ENCODE measurements around the gene PTPRN2.

The PTPRN2 gene

DNA sequence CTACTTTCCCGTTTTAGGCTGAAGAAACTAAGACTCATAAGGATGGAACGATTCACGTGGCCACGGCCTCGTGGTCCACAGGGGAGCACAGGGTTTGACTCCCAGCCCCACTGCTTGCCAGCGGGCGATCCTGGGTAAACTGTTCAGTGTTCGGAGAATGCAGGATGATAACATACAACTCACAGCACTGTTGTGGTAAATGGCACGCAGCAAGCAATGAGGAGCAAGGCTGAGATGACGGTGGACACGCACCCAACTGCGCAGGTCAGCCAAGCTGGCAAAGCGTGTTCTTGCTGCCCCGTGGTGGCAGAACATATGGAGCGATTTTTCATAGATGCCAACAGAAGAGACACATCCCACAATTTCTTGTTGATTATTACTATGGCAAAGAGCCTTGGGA lies 978.1 kb downstream of the PTPRN2 start:
- no peak overlapping the region for H3K27ac ChIP-seq (ENCODE audit: low read depth in 2 of 2, low read length in 2 of 2)
- H3K27me3 ChIP-seq (ENCODE audit: control insufficient read depth in 2 of 2, insufficient read depth in 2 of 2, low read length in 2 of 2): no peaks in the 10 kb centered on the region
- H3K4me1 ChIP-seq (ENCODE audit: control insufficient read depth in 2 of 2, insufficient read depth in 2 of 2, low read length in 2 of 2): peaks cover 0 to 6% of the 10 kb centered on the region in 2 donors
- no peaks in the 10 kb centered on the region for H3K36me3 ChIP-seq (ENCODE audit: control insufficient read depth in 2 of 2, insufficient read depth in 2 of 2, low read length in 2 of 2)
- H3K9me3 ChIP-seq (ENCODE audit: control insufficient read depth in 2 of 2, low read length in 2 of 2): no peaks in the 10 kb centered on the region
- no peak overlapping the region for H3K4me3 ChIP-seq (ENCODE audit: low read length in 2 of 2)
- no peak overlapping the region for H3K9ac ChIP-seq (ENCODE audit: low read depth in 1 of 2, low read length in 2 of 2)

DNA sequence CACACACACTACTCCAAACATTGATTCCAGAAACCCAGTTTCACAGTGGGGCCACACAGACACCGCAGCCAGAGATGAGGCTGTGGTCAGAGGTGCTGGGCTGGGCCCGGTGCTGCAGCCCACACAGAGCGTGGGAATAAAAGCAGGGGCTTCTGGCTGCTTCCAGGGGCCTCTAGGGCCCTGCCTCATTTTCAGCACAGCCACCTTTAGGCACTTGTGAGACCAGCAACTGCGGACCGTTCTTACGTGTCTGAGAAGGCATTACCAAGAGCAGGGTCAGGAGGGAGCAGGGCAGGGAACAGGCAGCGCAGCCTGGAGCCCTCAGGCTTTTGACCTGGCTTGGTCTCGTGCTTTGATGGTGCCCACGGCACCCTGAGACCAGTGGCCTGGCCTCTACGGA lies 980.4 kb downstream of the PTPRN2 start:
- H3K4me3 ChIP-seq (ENCODE audit: low read length in 2 of 2): no peak overlapping the region
- no peaks in the 10 kb centered on the region for H3K9me3 ChIP-seq (ENCODE audit: control insufficient read depth in 2 of 2, low read length in 2 of 2)
- no peaks in the 10 kb centered on the region for H3K4me1 ChIP-seq (ENCODE audit: control insufficient read depth in 2 of 2, insufficient read depth in 2 of 2, low read length in 2 of 2)
- H3K9ac ChIP-seq (ENCODE audit: low read depth in 1 of 2, low read length in 2 of 2): no peak overlapping the region
- no peaks in the 10 kb centered on the region for H3K36me3 ChIP-seq (ENCODE audit: control insufficient read depth in 2 of 2, insufficient read depth in 2 of 2, low read length in 2 of 2)
- H3K27ac ChIP-seq (ENCODE audit: low read depth in 2 of 2, low read length in 2 of 2): no peak overlapping the region
- no peaks in the 10 kb centered on the region for H3K27me3 ChIP-seq (ENCODE audit: control insufficient read depth in 2 of 2, insufficient read depth in 2 of 2, low read length in 2 of 2)

DNA sequence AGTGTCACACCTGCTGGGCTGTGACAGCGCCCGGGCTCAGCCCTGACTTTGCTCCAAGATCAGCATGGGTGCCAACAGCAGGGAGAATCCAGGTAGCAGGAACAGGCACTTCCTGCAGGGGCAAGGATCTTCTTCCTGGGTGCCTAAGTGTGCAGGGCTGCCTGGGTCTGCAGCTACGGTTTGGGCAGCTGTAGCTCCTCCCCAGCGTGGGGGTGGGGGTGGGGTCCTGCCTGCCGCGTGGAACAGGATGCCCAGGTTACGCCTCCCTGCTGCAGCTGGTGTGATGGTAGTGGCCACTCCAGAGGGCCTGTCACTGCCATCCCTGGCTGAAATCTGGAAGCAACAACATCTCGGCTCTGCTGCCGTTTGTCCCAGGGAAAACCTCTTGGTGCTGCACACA lies 981.5 kb downstream of the PTPRN2 start:
- no peaks in the 10 kb centered on the region for H3K4me1 ChIP-seq (ENCODE audit: control insufficient read depth in 2 of 2, insufficient read depth in 2 of 2, low read length in 2 of 2)
- H3K27me3 ChIP-seq (ENCODE audit: control insufficient read depth in 2 of 2, insufficient read depth in 2 of 2, low read length in 2 of 2): no peaks in the 10 kb centered on the region
- no peak overlapping the region for H3K27ac ChIP-seq (ENCODE audit: low read depth in 2 of 2, low read length in 2 of 2)
- no peaks in the 10 kb centered on the region for H3K36me3 ChIP-seq (ENCODE audit: control insufficient read depth in 2 of 2, insufficient read depth in 2 of 2, low read length in 2 of 2)
- H3K9ac ChIP-seq (ENCODE audit: low read depth in 1 of 2, low read length in 2 of 2): no peak overlapping the region
- H3K9me3 ChIP-seq (ENCODE audit: control insufficient read depth in 2 of 2, low read length in 2 of 2): no peaks in the 10 kb centered on the region
- H3K4me3 ChIP-seq (ENCODE audit: low read length in 2 of 2): no peak overlapping the region

DNA sequence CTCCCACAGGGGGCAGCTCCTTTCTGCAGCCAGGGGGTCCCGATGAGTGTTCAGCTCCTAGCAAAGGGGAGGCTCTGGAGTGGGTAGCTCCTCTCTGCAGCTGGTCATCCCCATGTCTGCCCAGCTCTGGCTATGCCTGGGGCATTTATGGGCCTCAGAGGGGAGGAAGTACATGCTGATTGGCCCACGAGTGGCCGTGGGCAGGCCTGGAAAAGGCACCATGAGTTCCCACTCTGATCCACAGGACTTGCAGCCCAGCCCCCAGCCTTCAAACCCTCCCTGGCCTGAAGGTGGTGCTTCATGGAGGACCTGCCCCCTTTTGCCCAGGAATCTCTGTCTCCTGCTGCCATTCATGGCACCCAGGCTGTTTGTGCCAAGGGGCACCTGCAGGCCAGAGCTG lies 982.0 kb downstream of the PTPRN2 start:
- no peak overlapping the region for H3K4me3 ChIP-seq (ENCODE audit: low read length in 2 of 2)
- no peaks in the 10 kb centered on the region for H3K4me1 ChIP-seq (ENCODE audit: control insufficient read depth in 2 of 2, insufficient read depth in 2 of 2, low read length in 2 of 2)
- no peaks in the 10 kb centered on the region for H3K27me3 ChIP-seq (ENCODE audit: control insufficient read depth in 2 of 2, insufficient read depth in 2 of 2, low read length in 2 of 2)
- H3K9ac ChIP-seq (ENCODE audit: low read depth in 1 of 2, low read length in 2 of 2): no peak overlapping the region
- no peaks in the 10 kb centered on the region for H3K9me3 ChIP-seq (ENCODE audit: control insufficient read depth in 2 of 2, low read length in 2 of 2)
- H3K36me3 ChIP-seq (ENCODE audit: control insufficient read depth in 2 of 2, insufficient read depth in 2 of 2, low read length in 2 of 2): no peaks in the 10 kb centered on the region
- no peak overlapping the region for H3K27ac ChIP-seq (ENCODE audit: low read depth in 2 of 2, low read length in 2 of 2)

- H3K9me3 ChIP-seq (ENCODE audit: control insufficient read depth in 2 of 2, low read length in 2 of 2): no peaks in the 10 kb centered on the region
- no peak overlapping the region for H3K9ac ChIP-seq (ENCODE audit: low read depth in 1 of 2, low read length in 2 of 2)
- no peaks in the 10 kb centered on the region for H3K36me3 ChIP-seq (ENCODE audit: control insufficient read depth in 2 of 2, insufficient read depth in 2 of 2, low read length in 2 of 2)
- no peak overlapping the region for H3K4me3 ChIP-seq (ENCODE audit: low read length in 2 of 2)
- no peak overlapping the region for H3K27ac ChIP-seq (ENCODE audit: low read depth in 2 of 2, low read length in 2 of 2)
- no peaks in the 10 kb centered on the region for H3K27me3 ChIP-seq (ENCODE audit: control insufficient read depth in 2 of 2, insufficient read depth in 2 of 2, low read length in 2 of 2)
- H3K4me1 ChIP-seq (ENCODE audit: control insufficient read depth in 2 of 2, insufficient read depth in 2 of 2, low read length in 2 of 2): no peaks in the 10 kb centered on the region
Observed at GRCh38 chr7:157604661-157605381, 982.8 kb downstream of the PTPRN2 start.

- Histone ChIP-seq H3K27me3 (ENCODE audit: control insufficient read depth in 2 of 2, insufficient read depth in 2 of 2, low read length in 2 of 2) (no peaks in the 10 kb centered on the region), H3K9me3 (ENCODE audit: control insufficient read depth in 2 of 2, low read length in 2 of 2) (no peaks in the 10 kb centered on the region), H3K36me3 (ENCODE audit: control insufficient read depth in 2 of 2, insufficient read depth in 2 of 2, low read length in 2 of 2) (no peaks in the 10 kb centered on the region), H3K4me3 (ENCODE audit: low read length in 2 of 2) (no peak overlapping the region), H3K9ac (ENCODE audit: low read depth in 1 of 2, low read length in 2 of 2) (no peak overlapping the region), H3K27ac (ENCODE audit: low read depth in 2 of 2, low read length in 2 of 2) (no peak overlapping the region), H3K4me1 (ENCODE audit: control insufficient read depth in 2 of 2, insufficient read depth in 2 of 2, low read length in 2 of 2) (no peaks in the 10 kb centered on the region)
Observed at GRCh38 chr7:157603716-157604115, 983.9 kb downstream of the PTPRN2 start.

DNA sequence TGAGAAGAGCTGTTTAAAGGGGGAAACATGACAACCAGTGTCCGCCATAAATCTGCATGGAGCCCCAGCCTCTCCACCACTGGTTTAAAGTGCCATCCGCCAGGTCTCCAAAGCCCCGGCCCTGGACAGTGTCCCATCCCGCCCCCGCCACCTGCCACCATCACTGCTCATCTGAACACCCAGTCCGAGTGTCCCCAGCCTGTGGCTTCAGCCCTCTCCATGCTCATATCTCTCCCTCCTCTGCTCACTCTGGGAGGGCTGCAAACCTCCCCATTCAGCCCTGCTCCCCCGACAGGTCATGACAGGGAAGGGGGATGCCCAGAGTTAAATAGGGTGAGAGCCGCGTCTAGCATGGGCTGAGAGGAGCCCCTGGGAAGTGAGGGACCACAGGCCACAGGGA lies 984.6 kb downstream of the PTPRN2 start:
- H3K27me3 ChIP-seq (ENCODE audit: control insufficient read depth in 2 of 2, insufficient read depth in 2 of 2, low read length in 2 of 2): no peaks in the 10 kb centered on the region
- no peak overlapping the region for H3K9ac ChIP-seq (ENCODE audit: low read depth in 1 of 2, low read length in 2 of 2)
- H3K4me3 ChIP-seq (ENCODE audit: low read length in 2 of 2): no peak overlapping the region
- H3K4me1 ChIP-seq (ENCODE audit: control insufficient read depth in 2 of 2, insufficient read depth in 2 of 2, low read length in 2 of 2): no peaks in the 10 kb centered on the region
- no peaks in the 10 kb centered on the region for H3K9me3 ChIP-seq (ENCODE audit: control insufficient read depth in 2 of 2, low read length in 2 of 2)
- H3K27ac ChIP-seq (ENCODE audit: low read depth in 2 of 2, low read length in 2 of 2): no peak overlapping the region
- H3K36me3 ChIP-seq (ENCODE audit: control insufficient read depth in 2 of 2, insufficient read depth in 2 of 2, low read length in 2 of 2): no peaks in the 10 kb centered on the region

GRCh38 chr7:157602581-157602980 lies 985.0 kb downstream of the PTPRN2 start:
- no peaks in the 10 kb centered on the region for H3K9me3 ChIP-seq (ENCODE audit: control insufficient read depth in 2 of 2, low read length in 2 of 2)
- no peaks in the 10 kb centered on the region for H3K27me3 ChIP-seq (ENCODE audit: control insufficient read depth in 2 of 2, insufficient read depth in 2 of 2, low read length in 2 of 2)
- no peak overlapping the region for H3K4me3 ChIP-seq (ENCODE audit: low read length in 2 of 2)

DNA sequence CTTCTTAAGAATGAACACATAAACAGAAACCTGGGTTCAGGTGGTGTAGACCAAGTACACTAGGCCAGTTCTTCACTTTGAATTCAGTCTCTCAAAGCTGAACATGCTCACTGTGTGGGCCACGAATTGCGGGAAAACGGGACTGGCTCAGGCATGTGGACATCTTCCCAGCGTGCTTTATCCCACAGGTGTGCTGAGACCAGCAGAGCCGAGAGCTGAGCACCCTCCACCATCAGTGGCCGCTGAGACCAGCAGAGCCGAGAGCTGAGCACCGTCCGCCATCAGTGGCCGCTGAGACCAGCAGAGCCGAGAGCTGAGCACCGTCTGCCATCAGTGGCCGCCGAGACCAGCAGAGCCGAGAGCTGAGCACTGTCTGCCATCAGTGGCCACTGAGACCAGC lies 985.5 kb downstream of the PTPRN2 start:
- Histone ChIP-seq H3K9me3 (ENCODE audit: control insufficient read depth in 2 of 2, low read length in 2 of 2) (no peaks in the 10 kb centered on the region), H3K4me3 (ENCODE audit: low read length in 2 of 2) (no peak overlapping the region), H3K4me1 (ENCODE audit: control insufficient read depth in 2 of 2, insufficient read depth in 2 of 2, low read length in 2 of 2) (no peaks in the 10 kb centered on the region), H3K36me3 (ENCODE audit: control insufficient read depth in 2 of 2, insufficient read depth in 2 of 2, low read length in 2 of 2) (no peaks in the 10 kb centered on the region), H3K9ac (ENCODE audit: low read depth in 1 of 2, low read length in 2 of 2) (no peak overlapping the region), H3K27ac (ENCODE audit: low read depth in 2 of 2, low read length in 2 of 2) (no peak overlapping the region), H3K27me3 (ENCODE audit: control insufficient read depth in 2 of 2, insufficient read depth in 2 of 2, low read length in 2 of 2) (no peaks in the 10 kb centered on the region)

More at GRCh38 chr7:157602581-157602980, 985.0 kb downstream of the PTPRN2 start:
- Histone ChIP-seq H3K9ac (ENCODE audit: low read depth in 1 of 2, low read length in 2 of 2) (no peak overlapping the region), H3K36me3 (ENCODE audit: control insufficient read depth in 2 of 2, insufficient read depth in 2 of 2, low read length in 2 of 2) (no peaks in the 10 kb centered on the region), H3K4me1 (ENCODE audit: control insufficient read depth in 2 of 2, insufficient read depth in 2 of 2, low read length in 2 of 2) (no peaks in the 10 kb centered on the region), H3K27ac (ENCODE audit: low read depth in 2 of 2, low read length in 2 of 2) (no peak overlapping the region)

DNA sequence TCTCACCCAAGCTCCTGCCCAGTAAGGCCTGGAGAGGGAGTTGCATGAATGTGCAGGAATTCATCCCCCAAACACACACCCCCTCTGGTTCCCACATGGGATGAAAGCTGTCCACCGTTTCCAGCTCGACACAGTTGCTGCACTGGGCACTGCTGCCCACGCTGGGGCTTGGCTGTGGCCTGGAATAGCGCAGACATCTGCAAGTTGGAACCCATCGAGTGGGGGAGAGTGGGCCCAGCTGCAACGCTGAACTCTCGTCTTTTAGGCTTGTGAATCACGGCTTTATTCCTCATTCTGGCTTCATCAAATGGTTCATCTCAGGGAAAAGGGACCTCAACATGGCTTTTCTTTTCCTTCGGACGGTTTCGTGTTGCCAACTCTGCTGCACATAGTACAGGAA lies 986.1 kb downstream of the PTPRN2 start:
- Histone ChIP-seq H3K9ac (ENCODE audit: low read depth in 1 of 2, low read length in 2 of 2) (no peak overlapping the region), H3K9me3 (ENCODE audit: control insufficient read depth in 2 of 2, low read length in 2 of 2) (no peaks in the 10 kb centered on the region), H3K27ac (ENCODE audit: low read depth in 2 of 2, low read length in 2 of 2) (no peak overlapping the region), H3K4me1 (ENCODE audit: control insufficient read depth in 2 of 2, insufficient read depth in 2 of 2, low read length in 2 of 2) (no peaks in the 10 kb centered on the region), H3K36me3 (ENCODE audit: control insufficient read depth in 2 of 2, insufficient read depth in 2 of 2, low read length in 2 of 2) (no peaks in the 10 kb centered on the region), H3K27me3 (ENCODE audit: control insufficient read depth in 2 of 2, insufficient read depth in 2 of 2, low read length in 2 of 2) (no peaks in the 10 kb centered on the region), H3K4me3 (ENCODE audit: low read length in 2 of 2) (no peak overlapping the region)

DNA sequence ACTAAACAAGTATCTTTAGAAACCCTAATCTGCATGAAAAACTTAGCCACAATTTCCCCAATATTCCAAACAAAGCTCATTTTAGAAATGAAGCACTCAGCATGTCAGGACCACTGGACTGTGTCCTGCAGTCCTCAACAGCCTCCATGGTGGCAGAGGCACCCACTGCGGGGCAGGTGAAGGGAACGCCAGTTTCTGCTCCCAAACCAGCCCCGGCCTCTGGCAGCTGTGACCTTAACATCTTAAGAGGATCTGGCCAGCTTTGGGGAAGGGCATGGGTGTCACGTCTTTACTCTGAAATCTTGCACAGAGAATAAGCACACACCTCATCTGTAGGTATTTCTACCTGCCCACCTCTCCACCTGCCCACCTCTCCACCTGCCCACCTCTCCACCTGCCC lies 988.1 kb downstream of the PTPRN2 start:
- Histone ChIP-seq H3K27ac (ENCODE audit: low read depth in 2 of 2, low read length in 2 of 2) (no peak overlapping the region), H3K4me1 (ENCODE audit: control insufficient read depth in 2 of 2, insufficient read depth in 2 of 2, low read length in 2 of 2) (no peaks in the 10 kb centered on the region), H3K9ac (ENCODE audit: low read depth in 1 of 2, low read length in 2 of 2) (no peak overlapping the region), H3K27me3 (ENCODE audit: control insufficient read depth in 2 of 2, insufficient read depth in 2 of 2, low read length in 2 of 2) (no peaks in the 10 kb centered on the region), H3K36me3 (ENCODE audit: control insufficient read depth in 2 of 2, insufficient read depth in 2 of 2, low read length in 2 of 2) (no peaks in the 10 kb centered on the region), H3K9me3 (ENCODE audit: control insufficient read depth in 2 of 2, low read length in 2 of 2) (no peaks in the 10 kb centered on the region), H3K4me3 (ENCODE audit: low read length in 2 of 2) (no peak overlapping the region)
